Activated gamma-delta T cell treated with anti-CD3 and anti-CD28 coated beads, Interleukin-2, amount 50 U/mL, for 16 hours (primary cell): Measurements from ENCODE around the gene CARD19.
"Not testable (repeated sequence)": the region's sequence is repeated elsewhere in the genome, so short reads cannot be mapped to it uniquely, and the experiment has no call there.

ENCODE experiments used
- DNase-seq: peaks from one replicate; pipeline ENCODE4 v3.0.0-alpha.2; 2020; ENCODE audit warnings: low read depth

The CARD19 gene

DNA sequence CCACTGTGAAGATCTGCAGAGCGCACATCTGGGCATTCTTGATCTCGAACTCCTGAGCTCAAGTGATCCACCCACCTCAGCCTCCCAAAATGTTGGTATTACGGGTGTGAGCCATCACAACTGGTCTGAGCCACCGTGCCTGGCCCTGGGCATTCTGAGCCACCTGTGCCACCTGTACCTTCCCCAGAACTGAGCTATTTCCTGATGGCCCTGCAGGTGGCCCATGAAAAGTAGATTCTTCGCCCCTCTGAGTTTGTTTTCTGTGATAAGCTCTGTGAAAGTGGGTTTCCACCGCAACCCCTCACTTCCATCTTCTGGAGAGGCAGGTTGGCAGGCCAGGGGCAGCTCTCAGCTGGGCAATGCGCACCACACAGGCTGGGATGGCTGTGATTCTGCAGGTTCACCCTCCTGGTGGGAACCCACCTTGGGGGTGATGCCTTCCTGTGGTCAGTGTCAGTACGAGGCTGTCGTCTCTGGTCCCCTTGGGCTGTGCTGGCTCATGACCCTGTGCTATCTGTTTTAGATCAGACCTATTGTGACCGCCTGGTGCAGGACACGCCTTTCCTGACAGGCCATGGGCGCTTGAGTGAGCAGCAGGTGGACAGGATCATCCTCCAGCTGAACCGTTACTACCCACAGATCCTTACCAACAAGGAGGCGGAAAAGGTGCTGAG lies 11.3 kb downstream of the CARD19 start:
- no peak for DNase-seq

DNA sequence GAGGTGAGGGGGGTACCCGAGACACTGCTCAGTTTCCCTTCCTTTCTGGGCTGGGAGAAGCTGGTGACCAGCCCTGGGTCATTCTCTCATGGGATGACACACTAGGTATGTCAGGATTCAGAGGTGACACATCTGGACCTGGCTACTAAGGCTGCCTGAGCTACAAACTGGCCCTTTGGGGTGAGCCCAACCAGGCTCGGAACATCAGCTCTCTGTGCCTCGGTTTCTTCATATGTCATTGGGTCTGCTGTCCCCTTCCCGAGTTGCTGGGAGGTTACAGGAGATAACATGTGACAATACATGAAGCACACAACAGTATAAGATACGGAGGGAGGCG lies 11.8 kb downstream of the CARD19 start:
- DNase-seq, result no peak

GRCh38 chr9:93108291-93109041 lies 12.4 kb downstream of the CARD19 start:
- DNase-seq, result no peak

GRCh38 chr9:93110311-93110855 lies 14.4 kb downstream of the CARD19 start:
- no peak for DNase-seq

GRCh38 chr9:93111001-93111370 lies 15.0 kb downstream of the CARD19 start:
- DNase-seq, result no peak

DNA sequence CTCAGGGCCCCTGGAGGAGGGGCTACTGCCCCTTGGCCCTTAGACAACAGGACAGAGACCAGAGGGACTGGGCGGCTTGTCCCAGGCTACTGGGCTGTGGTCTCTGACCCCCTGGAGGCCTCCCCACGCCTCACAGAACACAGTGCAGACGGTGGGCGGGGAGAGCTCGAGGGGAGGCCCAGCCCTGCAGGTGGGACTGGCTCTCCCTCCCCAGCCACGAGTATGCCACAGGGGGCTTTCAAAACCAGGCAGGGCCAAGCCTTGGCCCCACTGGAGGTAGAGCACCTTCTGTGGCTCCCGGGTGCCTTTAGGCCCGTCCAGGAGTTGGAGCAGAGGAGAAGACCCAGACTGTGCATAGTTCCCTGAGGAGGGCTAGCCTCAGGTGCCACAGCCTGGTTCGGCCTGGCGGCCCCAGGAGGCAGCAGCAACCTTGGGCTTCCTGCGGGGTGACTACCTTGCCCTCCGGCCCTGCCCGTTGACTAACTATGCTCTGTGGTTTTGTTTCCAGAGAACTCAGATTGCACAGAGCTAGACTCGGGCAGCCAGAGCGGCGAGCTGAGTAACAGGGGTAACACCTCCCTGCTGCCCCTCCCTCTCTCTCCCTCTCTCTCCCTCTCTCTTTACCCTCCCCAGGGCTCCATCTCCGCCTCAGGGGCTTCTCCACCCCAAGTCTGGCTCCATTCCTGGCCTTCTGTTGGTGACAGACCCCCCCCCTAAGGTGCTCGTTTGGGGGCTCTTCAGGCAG lies 15.5 kb downstream of the CARD19 start:
- DNase-seq, result no peak

DNA sequence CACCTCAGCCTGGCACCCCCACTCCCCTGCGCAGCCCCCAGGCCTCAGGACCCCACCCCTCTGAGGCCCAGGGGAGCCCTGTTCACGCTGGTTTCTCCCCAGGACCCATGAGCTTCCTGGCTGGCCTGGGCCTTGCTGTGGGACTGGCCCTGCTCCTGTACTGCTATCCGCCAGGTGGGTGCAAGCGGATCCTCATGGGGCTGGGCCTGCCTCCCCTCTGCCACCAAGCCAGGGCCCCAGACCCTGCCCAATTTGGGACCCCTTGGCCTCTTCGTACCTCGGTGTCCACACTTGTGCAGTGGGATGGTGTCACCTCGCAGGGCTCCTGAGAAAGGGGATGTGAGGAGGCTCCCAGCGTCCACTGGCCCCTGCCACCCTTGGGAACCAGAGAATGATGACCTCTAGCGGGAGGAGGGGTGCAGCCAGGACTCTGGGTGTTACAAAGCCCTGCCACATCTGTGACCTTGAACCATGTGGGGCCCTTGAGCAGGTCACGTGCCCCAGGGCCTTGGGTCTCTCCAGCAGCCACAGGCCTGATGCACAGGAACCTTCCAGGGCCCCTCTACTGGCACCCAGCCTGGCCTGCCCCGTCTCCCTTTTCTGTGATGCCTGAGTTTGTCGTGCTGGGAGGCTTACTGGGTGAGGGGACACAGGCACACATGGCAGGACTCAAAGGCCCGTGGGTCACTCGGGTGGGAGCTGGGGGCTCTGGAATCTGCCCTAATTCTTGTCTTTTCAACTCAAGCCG lies 16.3 kb downstream of the CARD19 start:
- no peak for DNase-seq

- no peak for DNase-seq
These were observed 16.9 kb downstream of the CARD19 start for GRCh38 chr9:93112864-93113389.

DNA sequence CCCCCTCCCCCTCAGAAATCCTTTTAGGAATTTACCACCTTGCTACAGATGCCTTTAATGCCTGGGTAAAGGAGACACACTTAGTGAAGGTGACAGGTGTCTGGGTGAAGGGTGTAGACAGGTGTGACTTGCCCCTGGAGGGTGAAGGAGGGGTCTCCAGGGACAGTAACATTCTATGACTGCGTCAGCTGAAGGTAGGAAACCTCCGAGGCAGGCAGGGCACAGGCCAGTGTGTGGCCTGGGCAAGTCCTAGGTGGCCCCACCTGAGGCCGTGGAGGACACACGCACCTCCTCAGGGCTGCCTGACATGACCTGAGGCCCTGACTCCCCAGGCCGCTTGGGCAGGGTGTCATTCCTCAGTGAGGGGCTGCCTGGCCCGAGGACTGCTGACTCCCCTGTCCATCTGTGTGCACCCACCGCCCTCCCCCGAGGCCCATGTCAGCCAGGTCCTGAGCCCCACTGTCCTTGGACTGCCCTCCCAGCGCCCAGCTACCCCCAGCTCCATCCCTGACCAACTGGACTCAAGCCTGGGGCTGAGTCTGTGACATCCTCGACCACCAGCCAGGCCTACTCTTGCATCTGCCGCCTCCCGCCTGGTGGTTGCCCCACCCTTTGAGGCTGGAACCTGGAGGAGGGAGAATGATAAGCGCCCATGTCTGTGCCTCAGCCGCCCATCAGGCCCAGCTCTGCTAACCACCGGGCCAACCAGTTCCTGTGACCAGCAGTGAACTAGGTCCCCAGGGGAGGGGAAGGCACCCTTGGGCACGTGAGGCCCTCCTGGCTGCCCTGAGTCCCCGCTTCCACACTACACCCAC lies 18.4 kb downstream of the CARD19 start:
- DNase-seq, result no peak

GRCh38 chr9:93114984-93115335 lies 18.9 kb downstream of the CARD19 start:
- no peak for DNase-seq

DNA sequence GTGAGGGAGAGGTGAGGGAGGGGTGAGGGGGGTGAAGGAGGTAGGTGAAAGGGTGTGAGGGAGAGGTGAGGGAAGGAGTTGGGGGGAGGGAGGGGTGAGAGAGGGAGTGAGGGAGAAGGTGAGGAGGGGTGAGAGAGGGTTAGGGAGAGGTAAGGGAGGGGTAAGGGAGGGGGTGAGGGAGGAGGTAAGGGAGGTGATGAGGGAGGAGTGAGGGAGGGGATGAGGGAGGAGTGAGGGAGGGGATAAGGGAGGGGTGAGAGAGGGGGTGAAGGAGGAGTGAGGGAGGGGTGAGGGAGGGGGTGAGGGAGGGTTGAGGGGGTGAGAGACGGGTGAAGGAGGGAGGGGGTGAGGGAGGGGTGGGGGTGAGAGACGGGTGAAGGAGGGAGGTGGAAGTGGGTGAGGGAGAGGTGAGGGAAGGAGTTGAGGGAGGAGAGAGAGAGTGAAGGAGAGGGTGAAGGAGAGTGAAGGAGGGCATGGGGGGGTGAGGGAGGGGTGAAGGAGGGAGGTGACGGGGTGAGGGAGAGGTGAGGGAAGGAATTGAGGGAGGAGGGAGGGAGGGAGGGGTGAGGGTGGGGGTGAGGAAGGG lies 19.6 kb downstream of the CARD19 start:
- no peak for DNase-seq

GRCh38 chr9:93116072-93116961 lies 20.3 kb downstream of the CARD19 start:
- no peak for DNase-seq

- DNase-seq, result not testable (repeated sequence)
These were observed 21.5 kb downstream of the CARD19 start for GRCh38 chr9:93117521-93117920.

DNA sequence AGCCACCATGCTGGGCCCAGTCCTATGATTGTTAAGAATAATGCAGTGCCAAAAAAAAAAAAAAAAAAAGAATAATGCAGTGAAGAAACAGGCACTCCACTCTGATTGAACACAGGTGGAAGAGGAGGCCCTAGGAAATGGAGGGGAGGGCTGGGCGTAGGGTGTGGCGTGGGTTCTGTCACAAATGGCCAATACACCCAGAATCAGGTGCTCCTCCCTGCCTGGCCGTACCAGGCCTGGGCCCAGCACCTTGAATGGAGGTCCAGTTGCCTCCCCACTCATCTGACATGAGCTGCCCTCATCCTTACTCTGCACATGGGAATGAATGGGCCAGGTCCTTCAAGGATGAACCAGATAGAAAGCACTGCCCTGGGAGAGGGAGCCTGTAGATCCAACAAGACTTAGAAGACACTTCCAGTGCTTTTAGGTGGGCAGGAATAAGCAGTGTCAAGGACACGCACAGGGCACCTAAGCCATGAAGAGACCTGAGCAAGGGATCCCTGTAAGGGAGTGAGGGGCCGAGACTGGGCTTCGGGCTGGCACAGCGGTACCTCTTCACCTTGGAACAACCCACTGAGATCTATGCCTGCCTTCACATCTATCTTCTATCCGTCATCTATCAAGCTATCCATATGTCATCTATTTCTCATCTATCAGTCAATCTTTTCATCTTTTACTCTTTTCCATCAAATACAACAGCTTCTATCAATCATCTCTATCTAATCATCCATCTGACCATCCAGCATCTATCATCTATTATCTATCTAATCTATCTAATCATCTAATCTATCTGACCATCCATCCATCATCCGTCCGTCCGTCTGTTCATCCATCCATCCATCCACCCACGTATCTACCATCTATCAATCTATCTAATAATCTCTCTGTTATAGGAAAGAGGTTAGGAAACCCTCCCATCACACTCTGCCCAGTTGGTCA lies 22.2 kb downstream of the CARD19 start:
- no peak for DNase-seq

DNA sequence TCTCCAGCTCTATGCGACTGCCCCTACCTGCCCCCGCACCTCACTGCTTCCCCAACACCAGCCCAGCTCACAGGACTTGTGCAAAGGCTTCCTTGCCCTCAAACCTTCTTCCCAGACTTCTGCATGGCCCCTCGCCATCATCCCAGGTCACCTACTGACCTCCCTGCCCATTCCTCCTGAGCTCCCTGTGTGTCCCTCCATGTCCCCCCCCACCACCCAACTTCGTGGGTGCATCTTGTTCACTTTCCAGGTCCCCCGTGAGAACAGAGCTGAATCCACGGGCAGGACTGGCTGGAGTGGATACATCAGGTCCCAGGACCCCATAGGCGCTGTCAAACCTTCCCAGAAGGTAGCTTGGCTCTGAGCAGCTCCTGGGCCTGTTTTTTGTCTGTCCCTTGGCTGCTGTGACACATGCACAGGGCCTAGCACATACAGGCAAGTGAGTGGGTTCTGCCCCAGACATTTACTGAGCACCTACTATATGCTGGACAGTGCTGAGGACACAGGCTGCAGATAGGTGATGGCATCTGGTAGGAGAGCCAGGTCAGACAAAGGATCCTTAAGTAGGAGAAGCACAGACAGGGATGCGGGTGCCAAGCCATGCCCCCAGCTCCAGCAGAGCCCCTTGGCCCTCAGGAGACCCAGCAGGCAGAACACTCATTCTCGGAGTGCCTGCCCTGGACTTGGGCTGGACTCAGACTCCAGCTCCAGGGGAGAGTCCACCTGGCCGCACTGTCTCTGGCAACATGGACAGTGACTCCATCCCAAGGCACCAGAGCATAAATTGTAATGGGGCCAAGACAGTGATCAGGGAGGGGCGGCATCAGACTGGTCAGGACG lies 23.1 kb downstream of the CARD19 start:
- DNase-seq, result no peak

- no peak for DNase-seq
These were observed 23.6 kb downstream of the CARD19 start for GRCh38 chr9:93119703-93119952.

- DNase-seq, result no peak
These were observed 24.2 kb downstream of the CARD19 start for GRCh38 chr9:93119953-93120845.
